H1 (cell line): ENCODE results near the gene TSGA10IP.

Experiments used
- CBX5 ChIP-seq: fragments of 300-800, 300-1000 bp; sonication (generic); IDR thresholded peaks from 2 replicates; pipeline ENCODE4 v1.7.1; 2016; ENCODE audit warnings: antibody characterized with exemption, low read length, low read depth
- CREB1 ChIP-seq: IDR thresholded peaks from 2 replicates; pipeline ENCODE4 v1.6.1; 2012; ENCODE audit warnings: inconsistent platforms
- CTCF ChIP-seq, 3 experiments: IDR thresholded peaks; 1 replicate in 2 of 3; 2 replicates in 1 of 3; pipeline versions ENCODE4 v1.5.1 to v1.6.1; 2011; ENCODE audit warnings: low read length in 3 of 3, mild to moderate bottlenecking in 3 of 3, inconsistent platforms in 2 of 3, low read depth in 1 of 3, moderate library complexity in 1 of 3; ENCODE audit not compliant: insufficient read depth in 1 of 3; ENCODE audit errors: control extremely low read depth in 1 of 3
- EP300 ChIP-seq, 2 experiments: IDR thresholded peaks; 1 replicate in 1 of 2; 2 replicates in 1 of 2; pipeline ENCODE4 v1.6.1; 2011 to 2012; ENCODE audit warnings: low read depth in 2 of 2, low read length in 2 of 2, mild to moderate bottlenecking in 2 of 2, borderline replicate concordance in 1 of 2, inconsistent platforms in 1 of 2, moderate library complexity in 1 of 2
- EZH2 ChIP-seq: fragments of 200-600 bp; sonication (generic); IDR thresholded peaks from 2 replicates; pipeline ENCODE4 v1.7.1; 2012; ENCODE audit warnings: low read depth, mild to moderate bottlenecking, moderate library complexity, low read length, inconsistent platforms; ENCODE audit not compliant: severe bottlenecking
- GABPA ChIP-seq: IDR thresholded peaks from 2 replicates; pipeline ENCODE4 v1.6.1; 2011; ENCODE audit warnings: mild to moderate bottlenecking, low read length, moderate library complexity, borderline replicate concordance; ENCODE audit not compliant: insufficient read depth
- HDAC6 ChIP-seq: IDR thresholded peaks from one replicate; pipeline ENCODE4 v1.7.1; 2012; ENCODE audit warnings: low read depth, mild to moderate bottlenecking, inconsistent platforms, low read length, moderate library complexity
- POLR2A ChIP-seq, 2 experiments: IDR thresholded peaks; 1 replicate in 1 of 2; 2 replicates in 1 of 2; pipeline ENCODE4 v1.6.1; 2011; ENCODE audit warnings: low read depth in 2 of 2, low read length in 2 of 2, mild to moderate bottlenecking in 2 of 2; ENCODE audit errors: control extremely low read depth in 1 of 2
- POLR2AphosphoS5 ChIP-seq: IDR thresholded peaks from 2 replicates; pipeline ENCODE4 v1.6.1; 2011; ENCODE audit warnings: low read depth, low read length
- RAD21 ChIP-seq, 2 experiments: IDR thresholded peaks in 1 of 2; conservative IDR thresholded peaks in 1 of 2; 2 replicates each; pipeline ENCODE4 v1.6.1; 2011; ENCODE audit warnings: low read depth in 2 of 2, low read length in 2 of 2, improper control_type of control experiment in 1 of 2, inconsistent platforms in 1 of 2, mild to moderate bottlenecking in 1 of 2, moderate library complexity in 1 of 2
- RFX5 ChIP-seq: IDR thresholded peaks from 2 replicates; pipeline ENCODE4 v1.6.1; 2011; ENCODE audit warnings: low read depth, low read length, improper control_type of control experiment, borderline replicate concordance
- TAF1 ChIP-seq: IDR thresholded peaks from 2 replicates; pipeline ENCODE4 v1.6.1; 2011; ENCODE audit warnings: mild to moderate bottlenecking, low read depth, low read length
- USF2 ChIP-seq: IDR thresholded peaks from 2 replicates; pipeline ENCODE4 v1.6.1; 2011; ENCODE audit warnings: low read length, improper control_type of control experiment
- ZNF274 ChIP-seq: IDR thresholded peaks from 2 replicates; pipeline ENCODE4 v1.7.0; 2012; ENCODE audit warnings: low read length, borderline replicate concordance; ENCODE audit errors: extremely low read depth

GRCh38 chr11:65944767-65945166, 513 bp upstream of the TSGA10IP start:
- no peak for TF ChIP-seq POLR2A (IDR thresholded peaks at IDR 0.05; ENCODE audit: control extremely low read depth in 1 of 2, low read depth in 2 of 2, low read length in 2 of 2)
- no peak for TF ChIP-seq EZH2
- no peak for TF ChIP-seq GABPA
- no peak for TF ChIP-seq RFX5
- TF ChIP-seq POLR2AphosphoS5, result no peak
- no peak for TF ChIP-seq CTCF (IDR thresholded peaks at IDR 0.05; ENCODE audit: control extremely low read depth in 1 of 3, insufficient read depth in 1 of 3, low read depth in 1 of 3, low read length in 3 of 3)
- TF ChIP-seq TAF1, result no peak
- TF ChIP-seq USF2, result no peak
- no peak for TF ChIP-seq EP300 (IDR thresholded peaks at IDR 0.05; ENCODE audit: borderline replicate concordance in 1 of 2, low read depth in 2 of 2, low read length in 2 of 2)
- TF ChIP-seq CBX5, result no peak
- no peak for TF ChIP-seq CREB1
- TF ChIP-seq RAD21 (IDR thresholded peaks at IDR 0.05 in 1 of 2, conservative IDR thresholded peaks at IDR 0.05 in 1 of 2; ENCODE audit: low read depth in 2 of 2, low read length in 2 of 2), result no peak
- no peak for TF ChIP-seq HDAC6
- TF ChIP-seq ZNF274, result no peak
